HG02981 (cell line): ENCODE data around the gene GLI1.

ENCODE experiments used
- ATAC-seq: cut with Tn5 transposase; IDR thresholded peaks from one replicate; pipeline ENCODE4 v1.9.1; 2021; ENCODE audit warnings: mild to moderate bottlenecking, moderate library complexity; ENCODE audit not compliant: unreplicated experiment

The GLI1 gene

DNA sequence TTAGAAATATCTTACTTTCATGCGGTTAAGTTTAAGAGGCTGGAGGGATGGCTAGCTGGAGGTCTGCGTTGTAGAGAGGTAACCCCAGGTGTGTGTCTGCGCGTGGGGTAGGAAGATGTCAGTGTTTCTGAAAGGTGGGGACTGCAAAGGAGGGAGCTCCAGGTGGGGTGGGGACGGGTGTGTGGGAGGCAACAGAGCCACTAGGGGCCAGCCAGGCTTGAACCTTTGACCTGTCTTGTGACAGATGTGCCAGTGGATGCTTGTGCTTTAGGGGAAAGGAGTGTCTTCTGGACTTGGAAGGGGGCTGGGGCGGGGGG lies 841 bp downstream of the GLI1 start:
- ATAC-seq = no peak

DNA sequence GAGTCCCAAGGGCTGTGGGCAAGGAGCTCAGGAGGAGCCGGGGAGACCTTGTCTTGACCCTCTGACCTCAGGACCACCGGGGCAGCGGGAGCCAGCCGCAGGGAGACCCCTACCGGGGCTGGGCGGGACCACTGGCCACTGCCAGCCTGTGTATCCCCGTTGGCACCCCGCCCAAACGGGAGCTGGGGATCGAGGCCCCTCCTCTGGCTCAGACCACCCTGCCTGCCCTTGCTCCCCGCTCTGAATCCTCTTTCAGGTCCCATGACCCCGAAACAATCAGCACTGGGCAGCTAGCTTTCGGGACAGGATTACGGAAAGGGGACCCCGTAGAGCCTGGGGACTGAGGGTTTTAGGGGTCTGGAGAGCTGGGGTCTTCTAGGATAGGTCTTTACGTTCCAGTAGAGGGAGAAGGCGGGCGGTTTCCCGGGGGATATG lies 1.3 kb downstream of the GLI1 start:
- ATAC-seq = no peak

GRCh38 chr12:57461276-57461916 lies 1.8 kb downstream of the GLI1 start:
- ATAC-seq = no peak

GRCh38 chr12:57461917-57462250 lies 2.3 kb downstream of the GLI1 start:
- no peak for ATAC-seq

DNA sequence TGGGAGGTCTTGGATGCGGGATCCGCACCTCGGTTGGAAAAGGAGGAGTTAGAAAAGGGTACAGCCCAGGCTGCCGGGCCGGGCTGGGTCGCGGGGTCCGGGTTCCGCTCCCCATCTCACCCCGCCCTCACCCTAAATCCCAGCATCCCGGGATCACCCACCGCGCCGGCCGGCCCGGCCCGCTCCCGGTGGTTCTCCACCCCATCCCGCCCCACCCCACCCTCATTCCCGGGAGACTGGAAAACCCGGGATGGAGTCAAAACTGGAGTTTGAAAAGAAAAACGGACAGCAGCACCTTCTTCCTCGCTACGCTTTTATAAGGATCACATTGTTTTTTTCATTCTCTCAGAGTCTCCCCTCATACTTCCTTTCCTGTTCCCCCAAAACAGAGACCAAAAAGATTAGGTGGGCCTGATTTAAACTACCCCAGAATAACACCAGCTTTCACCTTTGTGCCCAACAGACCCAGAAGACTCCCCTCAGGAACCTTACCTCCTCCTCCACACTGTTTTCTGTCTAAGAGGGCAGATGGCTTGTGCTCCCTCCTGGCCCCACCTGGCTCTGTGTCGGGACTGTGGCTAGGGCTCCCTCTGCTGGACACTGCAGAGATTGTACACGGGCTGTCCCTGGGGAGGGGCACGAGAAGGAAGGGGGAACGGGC lies 2.8 kb downstream of the GLI1 start:
- ATAC-seq = peak; percentile 53

DNA sequence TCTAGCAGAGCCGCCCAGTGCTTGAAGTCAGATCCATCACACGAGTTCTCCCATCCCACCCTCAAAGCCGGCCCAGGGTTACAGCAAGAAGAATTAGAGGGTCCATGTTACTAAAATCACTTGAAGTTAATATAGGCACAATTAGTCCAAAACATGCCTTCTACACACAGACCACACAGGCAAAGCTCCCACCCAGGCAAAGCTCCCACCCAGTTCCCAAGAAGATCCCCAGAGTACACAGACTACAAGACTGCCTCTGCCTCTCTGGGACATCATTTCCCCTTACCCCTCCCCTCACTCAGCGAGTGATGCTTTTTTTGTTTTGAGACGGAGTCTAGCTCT lies 3.3 kb downstream of the GLI1 start:
- ATAC-seq = no peak

- ATAC-seq = no peak
Observed at GRCh38 chr12:57464569-57464968, 5.0 kb downstream of the GLI1 start.

DNA sequence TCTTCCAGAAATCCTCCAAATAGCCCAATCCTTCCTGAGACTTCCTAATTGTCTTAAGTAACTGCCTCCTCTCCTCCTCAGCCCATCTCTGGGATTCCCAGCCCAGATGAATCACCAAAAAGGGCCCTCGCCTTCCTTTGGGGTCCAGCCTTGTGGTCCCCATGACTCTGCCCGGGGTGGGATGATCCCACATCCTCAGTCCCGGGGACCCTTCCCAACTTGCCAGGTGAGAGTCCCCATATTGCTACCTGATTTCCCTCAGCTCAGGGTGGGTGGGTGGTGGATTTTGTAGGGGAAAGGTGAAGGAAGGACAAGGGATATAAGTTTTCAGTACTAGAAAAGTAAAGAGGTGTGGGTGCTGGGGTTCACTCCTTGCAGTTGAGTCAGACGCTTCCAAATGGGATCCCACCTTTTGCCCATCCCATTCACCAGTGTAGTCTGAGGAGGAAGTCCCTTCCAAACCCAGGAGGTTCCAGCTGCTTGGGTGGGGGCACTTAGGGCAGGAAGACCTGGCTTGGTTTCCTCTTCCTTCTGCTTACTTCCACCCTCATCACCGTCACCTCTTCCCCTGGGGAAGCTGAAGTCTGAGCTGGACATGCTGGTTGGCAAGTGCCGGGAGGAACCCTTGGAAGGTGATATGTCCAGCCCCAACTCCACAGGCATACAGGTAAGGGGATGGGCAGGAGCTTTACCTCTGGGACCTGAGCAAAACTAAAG lies 5.6 kb downstream of the GLI1 start:
- ATAC-seq = no peak

GRCh38 chr12:57465747-57466505 lies 6.3 kb downstream of the GLI1 start:
- no peak for ATAC-seq

- ATAC-seq = no peak
Observed at GRCh38 chr12:57467212-57467874, 7.8 kb downstream of the GLI1 start.

DNA sequence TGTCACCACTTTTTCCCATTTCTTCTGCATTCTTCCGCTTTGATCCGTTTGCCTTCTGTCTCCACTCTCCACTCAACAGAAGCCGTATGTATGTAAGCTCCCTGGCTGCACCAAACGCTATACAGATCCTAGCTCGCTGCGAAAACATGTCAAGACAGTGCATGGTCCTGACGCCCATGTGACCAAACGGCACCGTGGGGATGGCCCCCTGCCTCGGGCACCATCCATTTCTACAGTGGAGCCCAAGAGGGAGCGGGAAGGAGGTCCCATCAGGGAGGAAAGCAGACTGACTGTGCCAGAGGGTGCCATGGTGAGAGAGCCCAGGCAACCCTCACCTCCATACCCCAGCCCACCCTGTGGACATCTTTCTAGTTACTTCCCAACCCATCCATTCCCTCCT lies 8.3 kb downstream of the GLI1 start:
- ATAC-seq = no peak

DNA sequence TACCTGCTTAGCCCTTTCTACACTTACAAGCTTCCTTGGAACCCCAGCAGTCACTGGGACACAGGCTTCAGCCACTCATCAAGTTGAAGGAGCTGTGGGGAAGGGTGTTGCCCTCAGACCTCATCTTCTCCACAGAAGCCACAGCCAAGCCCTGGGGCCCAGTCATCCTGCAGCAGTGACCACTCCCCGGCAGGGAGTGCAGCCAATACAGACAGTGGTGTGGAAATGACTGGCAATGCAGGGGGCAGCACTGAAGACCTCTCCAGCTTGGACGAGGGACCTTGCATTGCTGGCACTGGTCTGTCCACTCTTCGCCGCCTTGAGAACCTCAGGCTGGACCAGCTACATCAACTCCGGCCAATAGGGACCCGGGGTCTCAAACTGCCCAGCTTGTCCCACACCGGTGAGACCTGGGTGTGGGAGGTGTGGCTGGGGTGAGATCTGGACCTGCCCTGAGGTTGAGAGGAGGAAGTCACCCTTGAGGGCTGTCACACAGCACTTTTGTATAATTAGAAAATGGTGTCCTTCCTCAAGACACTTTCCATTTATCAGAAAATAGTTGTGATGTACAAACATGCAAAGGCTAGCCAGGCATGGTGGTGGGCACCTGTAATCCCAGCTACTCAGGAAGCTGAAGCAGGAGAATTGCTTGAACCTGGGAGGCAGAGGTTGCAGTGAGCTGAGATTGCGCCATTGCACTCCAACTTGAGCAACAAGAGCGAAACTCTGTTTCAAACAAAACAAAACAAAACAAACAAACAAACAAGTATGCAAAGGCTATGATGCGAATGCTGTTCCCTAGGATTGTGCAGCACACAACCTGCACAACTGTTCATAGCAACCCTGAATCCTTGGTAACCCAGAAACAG lies 9.9 kb downstream of the GLI1 start:
- ATAC-seq = no peak

DNA sequence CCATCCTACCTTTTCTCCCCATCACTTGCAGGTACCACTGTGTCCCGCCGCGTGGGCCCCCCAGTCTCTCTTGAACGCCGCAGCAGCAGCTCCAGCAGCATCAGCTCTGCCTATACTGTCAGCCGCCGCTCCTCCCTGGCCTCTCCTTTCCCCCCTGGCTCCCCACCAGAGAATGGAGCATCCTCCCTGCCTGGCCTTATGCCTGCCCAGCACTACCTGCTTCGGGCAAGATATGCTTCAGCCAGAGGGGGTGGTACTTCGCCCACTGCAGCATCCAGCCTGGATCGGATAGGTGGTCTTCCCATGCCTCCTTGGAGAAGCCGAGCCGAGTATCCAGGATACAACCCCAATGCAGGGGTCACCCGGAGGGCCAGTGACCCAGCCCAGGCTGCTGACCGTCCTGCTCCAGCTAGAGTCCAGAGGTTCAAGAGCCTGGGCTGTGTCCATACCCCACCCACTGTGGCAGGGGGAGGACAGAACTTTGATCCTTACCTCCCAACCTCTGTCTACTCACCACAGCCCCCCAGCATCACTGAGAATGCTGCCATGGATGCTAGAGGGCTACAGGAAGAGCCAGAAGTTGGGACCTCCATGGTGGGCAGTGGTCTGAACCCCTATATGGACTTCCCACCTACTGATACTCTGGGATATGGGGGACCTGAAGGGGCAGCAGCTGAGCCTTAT lies 10.8 kb downstream of the GLI1 start:
- no peak for ATAC-seq

DNA sequence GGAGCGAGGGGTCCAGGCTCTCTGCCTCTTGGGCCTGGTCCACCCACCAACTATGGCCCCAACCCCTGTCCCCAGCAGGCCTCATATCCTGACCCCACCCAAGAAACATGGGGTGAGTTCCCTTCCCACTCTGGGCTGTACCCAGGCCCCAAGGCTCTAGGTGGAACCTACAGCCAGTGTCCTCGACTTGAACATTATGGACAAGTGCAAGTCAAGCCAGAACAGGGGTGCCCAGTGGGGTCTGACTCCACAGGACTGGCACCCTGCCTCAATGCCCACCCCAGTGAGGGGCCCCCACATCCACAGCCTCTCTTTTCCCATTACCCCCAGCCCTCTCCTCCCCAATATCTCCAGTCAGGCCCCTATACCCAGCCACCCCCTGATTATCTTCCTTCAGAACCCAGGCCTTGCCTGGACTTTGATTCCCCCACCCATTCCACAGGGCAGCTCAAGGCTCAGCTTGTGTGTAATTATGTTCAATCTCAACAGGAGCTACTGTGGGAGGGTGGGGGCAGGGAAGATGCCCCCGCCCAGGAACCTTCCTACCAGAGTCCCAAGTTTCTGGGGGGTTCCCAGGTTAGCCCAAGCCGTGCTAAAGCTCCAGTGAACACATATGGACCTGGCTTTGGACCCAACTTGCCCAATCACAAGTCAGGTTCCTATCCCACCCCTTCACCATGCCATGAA lies 11.5 kb downstream of the GLI1 start:
- no peak for ATAC-seq

- ATAC-seq = no peak
Observed at GRCh38 chr12:57471661-57472060, 12.1 kb downstream of the GLI1 start.

DNA sequence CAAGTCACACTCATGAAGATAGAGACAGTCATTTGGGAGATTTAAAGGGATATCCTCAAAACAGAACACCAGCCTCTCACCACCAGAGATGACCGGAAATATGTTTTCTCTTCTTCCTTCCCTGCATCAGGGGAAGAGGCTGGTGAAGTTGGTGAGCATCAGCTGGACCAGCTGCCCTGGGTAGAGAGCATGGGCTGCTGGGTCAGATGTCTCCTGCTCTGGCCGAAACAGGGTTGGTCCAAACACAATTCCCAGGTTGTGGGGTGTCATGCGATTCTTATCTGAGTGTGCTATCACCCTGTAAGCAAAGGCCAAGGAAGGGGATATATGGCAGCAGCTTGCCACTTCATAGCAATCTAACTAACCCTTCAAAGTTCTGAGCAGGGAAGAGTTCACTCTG lies 12.8 kb downstream of the GLI1 start:
- no peak for ATAC-seq

DNA sequence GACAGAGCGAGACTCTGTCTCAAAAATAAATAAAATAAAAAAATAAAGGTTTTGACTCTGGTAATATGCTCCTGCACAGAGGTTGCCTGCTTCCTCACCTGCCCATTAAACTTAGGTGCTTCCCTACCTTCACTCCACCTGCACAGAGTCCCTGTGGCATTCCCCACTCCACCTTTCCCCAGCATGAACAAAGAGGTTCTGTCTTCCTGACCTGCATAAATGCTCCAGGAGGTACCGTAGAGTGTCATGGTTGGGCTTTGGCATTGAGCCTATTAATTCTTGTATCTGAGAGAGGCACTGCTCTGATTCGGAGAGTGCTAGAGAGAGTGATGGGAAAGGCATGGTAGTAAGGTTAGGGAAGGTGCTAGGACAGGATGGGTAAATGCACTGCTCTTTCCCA lies 13.8 kb downstream of the GLI1 start:
- ATAC-seq = no peak

GRCh38 chr12:57473886-57474285 lies 14.3 kb downstream of the GLI1 start:
- ATAC-seq = no peak

DNA sequence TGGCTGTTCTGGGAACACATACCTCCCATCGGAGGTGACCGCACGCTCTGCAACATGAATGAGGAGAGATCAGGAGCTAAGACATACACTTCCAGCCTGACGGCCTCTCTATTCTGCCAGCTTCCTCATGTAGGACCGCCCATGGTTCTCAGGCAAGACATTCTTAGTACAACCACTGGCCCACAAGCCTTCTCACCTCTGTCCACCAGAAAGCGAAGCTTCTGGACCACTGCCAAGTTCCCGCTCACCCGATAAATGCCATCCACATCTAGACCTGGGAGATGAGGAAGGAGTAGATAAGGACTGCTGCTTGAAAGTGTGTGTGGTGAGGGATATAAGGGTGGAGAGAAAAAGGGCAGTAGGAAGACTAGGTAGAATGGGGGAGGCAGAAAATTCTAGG lies 14.8 kb downstream of the GLI1 start:
- ATAC-seq = no peak
